Measurements from ENCODE around the gene ODAD2. TPM values are rescaled to one million over a fixed set of nuclear protein-coding genes. Genes with fewer than 3 reads are reported as not detected.
A peak's percentile ranks its signal among the peaks of the same experiment; 100 is the strongest.
"Not testable (repeated sequence)": the region's sequence is repeated elsewhere in the genome, so short reads cannot be mapped to it uniquely, and the experiment has no call there.

Gene ODAD2
- total and polyA plus RNA-seq, 2 experiments from 2014 or later: 0.63 to 0.68 TPM

DNA sequence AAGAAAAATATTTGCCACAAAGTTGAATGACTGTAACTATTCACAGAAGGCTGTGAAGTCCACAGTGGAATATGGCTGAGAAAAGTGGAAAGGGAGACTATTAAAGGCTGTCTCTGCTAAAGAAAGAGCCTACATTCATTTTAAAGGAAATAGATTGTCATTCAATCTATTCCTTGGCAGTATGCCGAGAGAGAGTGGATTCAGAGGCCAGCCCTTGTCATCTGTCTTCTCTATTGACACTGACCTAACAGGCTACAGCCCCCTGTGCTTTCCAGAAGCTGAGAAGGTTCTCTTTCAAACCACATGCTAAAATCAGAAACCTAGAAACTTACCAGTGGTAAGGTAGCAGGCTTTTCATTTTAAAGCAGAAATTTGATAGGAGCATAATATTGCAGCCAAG is 12.1 kb downstream of the ODAD2 start:
- Histone ChIP-seq H3K9me3 (ENCODE audit: low read depth) (no peaks in the 10 kb centered on the region), H3K27ac (no peak overlapping the region), H3K27me3 (no peaks in the 10 kb centered on the region), H3K4me1 (ENCODE audit: low read depth) (no peaks in the 10 kb centered on the region), H3K36me3 (no peaks in the 10 kb centered on the region), H3K4me3 (no peak overlapping the region)
- peak in 1 of 2 donors; percentile 6 for DNase-seq (ENCODE audit: low read depth in 1 of 2, low spot score in 1 of 2)
- TF ChIP-seq, protein P1, sequence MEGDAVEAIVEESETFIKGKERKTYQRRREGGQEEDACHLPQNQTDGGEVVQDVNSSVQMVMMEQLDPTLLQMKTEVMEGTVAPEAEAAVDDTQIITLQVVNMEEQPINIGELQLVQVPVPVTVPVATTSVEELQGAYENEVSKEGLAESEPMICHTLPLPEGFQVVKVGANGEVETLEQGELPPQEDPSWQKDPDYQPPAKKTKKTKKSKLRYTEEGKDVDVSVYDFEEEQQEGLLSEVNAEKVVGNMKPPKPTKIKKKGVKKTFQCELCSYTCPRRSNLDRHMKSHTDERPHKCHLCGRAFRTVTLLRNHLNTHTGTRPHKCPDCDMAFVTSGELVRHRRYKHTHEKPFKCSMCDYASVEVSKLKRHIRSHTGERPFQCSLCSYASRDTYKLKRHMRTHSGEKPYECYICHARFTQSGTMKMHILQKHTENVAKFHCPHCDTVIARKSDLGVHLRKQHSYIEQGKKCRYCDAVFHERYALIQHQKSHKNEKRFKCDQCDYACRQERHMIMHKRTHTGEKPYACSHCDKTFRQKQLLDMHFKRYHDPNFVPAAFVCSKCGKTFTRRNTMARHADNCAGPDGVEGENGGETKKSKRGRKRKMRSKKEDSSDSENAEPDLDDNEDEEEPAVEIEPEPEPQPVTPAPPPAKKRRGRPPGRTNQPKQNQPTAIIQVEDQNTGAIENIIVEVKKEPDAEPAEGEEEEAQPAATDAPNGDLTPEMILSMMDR (IDR thresholded peaks at IDR 0.05; ENCODE audit: low read depth, low read length): no peak

- H3K4me3 ChIP-seq: no peak overlapping the region
- H3K36me3 ChIP-seq: no peaks in the 10 kb centered on the region
- TF ChIP-seq, protein P1 (IDR thresholded peaks at IDR 0.05; ENCODE audit: low read depth, low read length): no peak
- H3K9me3 ChIP-seq (ENCODE audit: low read depth): no peaks in the 10 kb centered on the region
- DNase-seq (ENCODE audit: low read depth in 1 of 2, low spot score in 1 of 2): no peak
- no peaks in the 10 kb centered on the region for H3K4me1 ChIP-seq (ENCODE audit: low read depth)
- H3K27me3 ChIP-seq: no peaks in the 10 kb centered on the region
- no peak overlapping the region for H3K27ac ChIP-seq
Measured at GRCh38 chr10:27982875-27983543, 15.9 kb downstream of the ODAD2 start.

DNA sequence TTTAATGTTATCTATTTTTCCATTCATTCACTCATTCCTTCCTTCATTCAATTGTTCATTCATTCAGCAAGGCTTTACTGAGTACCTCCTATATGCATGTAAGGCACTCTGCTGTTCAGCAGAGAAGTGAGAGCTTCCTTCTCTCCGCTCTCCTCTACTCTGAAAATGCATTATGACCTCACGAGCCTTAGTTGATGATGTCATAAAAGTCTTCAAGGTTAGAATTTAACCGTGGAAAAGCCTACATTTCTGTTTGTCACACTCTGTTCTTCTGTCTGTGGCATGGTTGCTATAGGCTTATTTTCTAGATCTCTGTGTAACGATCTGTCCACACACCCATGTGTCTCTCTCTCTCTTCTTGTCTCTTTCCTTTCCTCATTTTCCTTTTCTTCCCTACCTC is 17.1 kb downstream of the ODAD2 start:
- no peak overlapping the region for H3K4me3 ChIP-seq

DNA sequence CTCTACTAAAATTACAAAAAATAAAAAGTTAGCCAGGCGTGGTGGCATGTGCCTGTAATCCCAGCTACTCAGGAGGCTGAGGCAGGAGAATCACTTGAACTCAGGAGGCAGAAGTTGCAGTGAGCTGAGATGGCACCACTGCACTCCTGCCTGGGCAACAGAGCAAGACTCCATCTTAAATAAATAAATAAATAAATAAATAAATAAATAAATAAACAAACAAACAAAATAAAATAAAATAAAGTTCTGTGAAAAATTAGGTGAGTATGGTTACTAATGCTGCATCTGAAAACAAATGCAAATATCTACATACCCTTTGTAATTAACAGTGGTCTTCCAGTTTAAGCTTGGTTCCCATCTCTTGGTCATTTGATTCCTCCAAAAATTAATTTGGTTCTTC is 28.1 kb downstream of the ODAD2 start:
- H3K36me3 ChIP-seq; DNase-seq (ENCODE audit: low read depth in 1 of 2, low spot score in 1 of 2); H3K4me3 ChIP-seq; H3K27me3 ChIP-seq; H3K4me1 ChIP-seq (ENCODE audit: low read depth); H3K9me3 ChIP-seq (ENCODE audit: low read depth); H3K27ac ChIP-seq: not testable (repeated sequence)

More for the DNA sequence above, 17.1 kb downstream of the ODAD2 start:
- no peaks in the 10 kb centered on the region for H3K36me3 ChIP-seq
- H3K27me3 ChIP-seq: no peaks in the 10 kb centered on the region
- TF ChIP-seq, protein P1 (IDR thresholded peaks at IDR 0.05; ENCODE audit: low read depth, low read length): no peak
- DNase-seq (ENCODE audit: low read depth in 1 of 2, low spot score in 1 of 2): no peak
- no peaks in the 10 kb centered on the region for H3K4me1 ChIP-seq (ENCODE audit: low read depth)
- no peaks in the 10 kb centered on the region for H3K9me3 ChIP-seq (ENCODE audit: low read depth)
- H3K27ac ChIP-seq: no peak overlapping the region

DNA sequence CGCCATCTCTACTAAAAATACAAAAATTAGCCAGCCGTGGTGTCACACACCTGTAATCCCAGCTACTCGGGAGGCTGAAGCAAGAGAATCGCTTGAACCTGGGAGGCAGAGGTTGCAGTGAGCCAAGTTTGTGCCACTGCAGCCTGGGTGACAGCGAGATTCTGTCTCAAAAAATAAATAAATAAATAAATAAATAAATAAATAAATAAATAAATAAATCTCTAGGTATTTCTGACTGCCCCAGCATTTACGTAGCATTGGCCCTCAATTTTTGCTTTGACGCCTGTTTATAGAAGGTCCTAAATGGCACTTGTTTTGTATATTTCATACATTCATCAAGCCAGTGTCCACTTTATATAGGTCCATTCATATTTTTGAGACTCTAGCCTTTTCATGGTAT is 28.9 kb downstream of the ODAD2 start:
- not testable (repeated sequence) for H3K9me3 ChIP-seq (ENCODE audit: low read depth); H3K36me3 ChIP-seq; H3K4me1 ChIP-seq (ENCODE audit: low read depth); H3K27me3 ChIP-seq; H3K27ac ChIP-seq; DNase-seq (ENCODE audit: low read depth in 1 of 2, low spot score in 1 of 2); H3K4me3 ChIP-seq

- no peaks in the 10 kb centered on the region for H3K4me1 ChIP-seq (ENCODE audit: low read depth)
Measured at GRCh38 chr10:27959093-27959715, 39.7 kb downstream of the ODAD2 start.

GRCh38 chr10:27958383-27958782 is 40.5 kb downstream of the ODAD2 start:
- not testable (repeated sequence) for H3K4me1 ChIP-seq (ENCODE audit: low read depth); H3K36me3 ChIP-seq; H3K27me3 ChIP-seq; H3K4me3 ChIP-seq; DNase-seq (ENCODE audit: low read depth in 1 of 2, low spot score in 1 of 2); H3K9me3 ChIP-seq (ENCODE audit: low read depth); H3K27ac ChIP-seq

More at GRCh38 chr10:27959093-27959715, 39.7 kb downstream of the ODAD2 start:
- H3K9me3 ChIP-seq (ENCODE audit: low read depth): no peaks in the 10 kb centered on the region
- no peak overlapping the region for H3K27ac ChIP-seq
- TF ChIP-seq, protein P1 (IDR thresholded peaks at IDR 0.05; ENCODE audit: low read depth, low read length): no peak
- no peak overlapping the region for H3K4me3 ChIP-seq
- DNase-seq (ENCODE audit: low read depth in 1 of 2, low spot score in 1 of 2): no peak
- no peaks in the 10 kb centered on the region for H3K27me3 ChIP-seq
- no peaks in the 10 kb centered on the region for H3K36me3 ChIP-seq

All from cardiac muscle cell (in vitro differentiated cells and primary cell).